Epithelial cell of alveolus of lung (primary cell): Measurements from ENCODE around the gene PTPN1. TPM values are rescaled to one million over a fixed set of nuclear protein-coding genes. Genes with fewer than 3 reads are reported as not detected.

Experiments used
- total RNA-seq: library from RNA; depleted of rRNA; stranded (reverse); fragments of >200 nt; gene quantifications from 2 replicates; pipeline ENCODE4 v1.2.1, GENCODE V29; 2015

The PTPN1 gene
- total RNA-seq = 31.3 and 45.1 TPM in 2 replicates

GRCh38 chr20:50509923-50510705 lies at the start of gene PTPN1:
Gene PTPN1, plus strand, starts transcription at chr20:50510383. Its CDS starts 145 bp downstream, at chr20:50510528.

Other genes with a start within 250 kb of the PTPN1 start
- gene RIPOR3, start 181.2 kb downstream of the PTPN1 start, total RNA-seq = 2.3 and 13.7 TPM in 2 replicates
- gene PARD6B, start 221.2 kb downstream of the PTPN1 start, total RNA-seq = 1.0 and 1.9 TPM in 2 replicates